ENCODE results near the gene KRTCAP2. TPM values are rescaled to one million over a fixed set of nuclear protein-coding genes. Genes with fewer than 3 reads are reported as not detected.

KRTCAP2 gene
- total RNA-seq, 1 donor from 2014 or later: 173 TPM

DNA sequence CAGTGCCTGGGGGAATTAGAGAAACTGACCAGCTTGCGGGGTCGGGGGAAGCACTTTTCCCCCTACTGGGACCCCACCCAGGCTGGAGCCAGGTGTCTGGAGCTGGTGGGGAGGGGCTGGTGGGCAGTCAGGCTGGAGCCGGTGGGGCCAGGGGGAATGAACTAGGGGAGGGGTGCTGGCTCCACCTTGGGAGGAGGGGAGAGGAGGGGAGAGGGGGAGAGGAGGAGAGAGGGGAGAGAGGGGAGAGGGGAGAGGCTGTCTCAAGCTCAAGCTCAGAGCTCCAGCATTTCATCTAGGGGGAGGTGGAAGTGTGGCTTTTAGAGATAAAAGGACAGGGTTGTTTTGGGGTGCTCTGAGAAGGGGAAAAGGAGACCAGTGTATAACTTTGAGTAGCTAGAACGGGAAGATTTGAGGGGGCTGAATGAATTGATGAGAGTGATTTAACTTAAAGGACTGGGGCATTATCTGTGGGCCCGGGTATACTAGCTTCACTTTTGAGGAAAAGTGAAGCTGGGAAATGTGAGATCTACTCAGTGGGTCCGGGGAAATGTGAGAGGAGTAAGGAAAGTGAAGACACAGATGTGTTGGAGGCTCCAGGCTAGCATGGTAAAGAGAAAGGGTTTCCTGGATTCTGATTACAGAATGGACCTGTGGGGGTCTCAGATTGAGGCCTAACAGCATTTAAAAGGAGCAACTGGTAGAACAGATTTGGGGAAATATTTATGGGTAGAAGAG is 42.7 kb downstream of the KRTCAP2 start:
- Mint-ChIP-seq H3K27ac (ENCODE audit: unreplicated experiment) (peak overlapping the region; percentile 79), H3K9me3 (ENCODE audit: unreplicated experiment) (no peaks in the 10 kb centered on the region), H3K4me1 (ENCODE audit: unreplicated experiment) (peaks cover 52% of the 10 kb centered on the region), H3K4me3 (ENCODE audit: unreplicated experiment) (peak overlapping the region; percentile 100), H3K36me3 (ENCODE audit: low read depth, unreplicated experiment) (peaks cover 56% of the 10 kb centered on the region), H3K27me3 (ENCODE audit: unreplicated experiment) (peaks cover 23% of the 10 kb centered on the region)
- TF ChIP-seq, protein P1, sequence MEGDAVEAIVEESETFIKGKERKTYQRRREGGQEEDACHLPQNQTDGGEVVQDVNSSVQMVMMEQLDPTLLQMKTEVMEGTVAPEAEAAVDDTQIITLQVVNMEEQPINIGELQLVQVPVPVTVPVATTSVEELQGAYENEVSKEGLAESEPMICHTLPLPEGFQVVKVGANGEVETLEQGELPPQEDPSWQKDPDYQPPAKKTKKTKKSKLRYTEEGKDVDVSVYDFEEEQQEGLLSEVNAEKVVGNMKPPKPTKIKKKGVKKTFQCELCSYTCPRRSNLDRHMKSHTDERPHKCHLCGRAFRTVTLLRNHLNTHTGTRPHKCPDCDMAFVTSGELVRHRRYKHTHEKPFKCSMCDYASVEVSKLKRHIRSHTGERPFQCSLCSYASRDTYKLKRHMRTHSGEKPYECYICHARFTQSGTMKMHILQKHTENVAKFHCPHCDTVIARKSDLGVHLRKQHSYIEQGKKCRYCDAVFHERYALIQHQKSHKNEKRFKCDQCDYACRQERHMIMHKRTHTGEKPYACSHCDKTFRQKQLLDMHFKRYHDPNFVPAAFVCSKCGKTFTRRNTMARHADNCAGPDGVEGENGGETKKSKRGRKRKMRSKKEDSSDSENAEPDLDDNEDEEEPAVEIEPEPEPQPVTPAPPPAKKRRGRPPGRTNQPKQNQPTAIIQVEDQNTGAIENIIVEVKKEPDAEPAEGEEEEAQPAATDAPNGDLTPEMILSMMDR (IDR thresholded peaks at IDR 0.05; ENCODE audit: unreplicated experiment): no peak
- DNase-seq (ENCODE audit: low spot score): no peak

DNA sequence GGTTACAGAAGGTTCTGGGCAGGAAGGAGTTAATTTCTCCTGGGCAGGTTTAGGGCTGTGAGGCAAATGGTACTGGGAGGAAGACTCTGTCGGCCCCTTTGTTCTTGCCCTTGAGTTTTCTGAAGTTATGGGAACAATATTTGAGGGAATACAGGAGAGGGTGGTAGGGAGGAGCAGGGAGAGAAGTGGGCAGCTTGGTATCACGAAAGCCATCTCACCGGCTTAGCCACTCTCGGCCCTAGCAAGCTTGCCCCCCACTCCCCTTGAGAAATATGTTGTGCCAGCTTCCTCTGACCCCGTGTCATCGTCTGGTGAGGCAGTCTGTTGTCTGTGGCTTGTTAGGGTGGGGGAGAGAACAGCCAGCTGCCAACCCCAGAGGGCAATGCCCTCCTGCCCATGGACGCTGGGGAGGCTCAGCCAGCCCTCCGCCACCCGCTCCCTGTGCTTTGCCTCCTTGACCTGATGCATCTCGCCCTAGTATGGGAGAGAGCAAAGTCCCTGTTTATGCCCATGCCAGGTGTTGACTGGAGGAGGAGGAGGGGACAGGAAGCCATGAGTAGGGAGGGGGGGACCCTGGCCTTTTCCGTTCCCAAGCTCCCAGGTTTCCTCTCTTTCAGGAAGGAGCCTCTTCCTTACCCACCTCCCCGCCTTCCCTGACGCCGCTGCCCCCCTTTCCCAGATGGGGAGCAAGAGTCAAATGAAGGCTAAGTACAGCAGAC is 44.2 kb downstream of the KRTCAP2 start:
- Mint-ChIP-seq H3K27me3 (ENCODE audit: unreplicated experiment) (peaks cover 26% of the 10 kb centered on the region), H3K4me3 (ENCODE audit: unreplicated experiment) (peak overlapping the region; percentile 100), H3K27ac (ENCODE audit: unreplicated experiment) (peak overlapping the region; percentile 98), H3K9me3 (ENCODE audit: unreplicated experiment) (no peaks in the 10 kb centered on the region), H3K36me3 (ENCODE audit: low read depth, unreplicated experiment) (peaks cover 46% of the 10 kb centered on the region), H3K4me1 (ENCODE audit: unreplicated experiment) (peaks cover 47% of the 10 kb centered on the region)
- DNase-seq (ENCODE audit: low spot score): peak; percentile 49
- TF ChIP-seq, protein P1 (IDR thresholded peaks at IDR 0.05; ENCODE audit: unreplicated experiment): no peak

DNA sequence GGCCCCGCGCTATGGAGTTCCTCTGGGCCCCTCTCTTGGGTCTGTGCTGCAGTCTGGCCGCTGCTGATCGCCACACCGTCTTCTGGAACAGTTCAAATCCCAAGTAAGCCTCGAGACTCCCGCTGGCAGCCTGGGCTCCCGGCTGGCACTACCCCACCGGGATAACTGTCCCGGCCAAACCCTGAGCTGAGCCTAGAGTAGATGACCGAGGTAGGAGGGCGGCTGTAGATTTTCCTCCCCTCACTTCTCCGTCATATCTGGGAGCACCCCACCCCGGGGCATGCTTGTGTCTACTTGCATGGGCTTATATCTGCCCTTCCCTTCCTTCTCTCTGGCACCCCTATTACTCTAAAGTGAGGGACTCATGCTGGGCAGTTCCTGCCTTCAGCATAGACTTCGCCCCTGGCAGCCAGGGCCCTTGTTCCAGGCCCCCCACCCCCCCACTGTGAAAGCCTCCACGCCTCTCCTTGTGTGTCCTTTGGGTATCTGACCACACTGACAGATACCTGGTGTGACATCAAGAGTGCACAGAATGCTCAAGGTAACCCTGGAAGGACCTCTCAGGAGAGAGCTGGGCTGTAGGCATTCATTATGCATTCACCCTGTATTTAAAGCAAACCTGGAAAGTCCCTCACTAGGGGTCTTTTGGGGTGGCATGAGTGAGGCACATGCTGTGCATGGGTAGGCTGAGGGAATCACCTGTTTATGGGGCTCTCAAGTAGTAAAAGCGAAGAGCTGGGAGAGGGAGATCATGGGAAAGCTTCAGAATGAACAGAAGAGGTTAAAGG is 44.9 kb downstream of the KRTCAP2 start:
- Mint-ChIP-seq H3K4me3 (ENCODE audit: unreplicated experiment) (peak overlapping the region; percentile 100), H3K27me3 (ENCODE audit: unreplicated experiment) (peaks cover 26% of the 10 kb centered on the region), H3K36me3 (ENCODE audit: low read depth, unreplicated experiment) (peaks cover 40% of the 10 kb centered on the region), H3K9me3 (ENCODE audit: unreplicated experiment) (no peaks in the 10 kb centered on the region), H3K4me1 (ENCODE audit: unreplicated experiment) (peaks cover 46% of the 10 kb centered on the region), H3K27ac (ENCODE audit: unreplicated experiment) (peak overlapping the region; percentile 98)
- no peak for DNase-seq (ENCODE audit: low spot score)
- TF ChIP-seq, protein P1 (IDR thresholded peaks at IDR 0.05; ENCODE audit: unreplicated experiment): no peak

DNA sequence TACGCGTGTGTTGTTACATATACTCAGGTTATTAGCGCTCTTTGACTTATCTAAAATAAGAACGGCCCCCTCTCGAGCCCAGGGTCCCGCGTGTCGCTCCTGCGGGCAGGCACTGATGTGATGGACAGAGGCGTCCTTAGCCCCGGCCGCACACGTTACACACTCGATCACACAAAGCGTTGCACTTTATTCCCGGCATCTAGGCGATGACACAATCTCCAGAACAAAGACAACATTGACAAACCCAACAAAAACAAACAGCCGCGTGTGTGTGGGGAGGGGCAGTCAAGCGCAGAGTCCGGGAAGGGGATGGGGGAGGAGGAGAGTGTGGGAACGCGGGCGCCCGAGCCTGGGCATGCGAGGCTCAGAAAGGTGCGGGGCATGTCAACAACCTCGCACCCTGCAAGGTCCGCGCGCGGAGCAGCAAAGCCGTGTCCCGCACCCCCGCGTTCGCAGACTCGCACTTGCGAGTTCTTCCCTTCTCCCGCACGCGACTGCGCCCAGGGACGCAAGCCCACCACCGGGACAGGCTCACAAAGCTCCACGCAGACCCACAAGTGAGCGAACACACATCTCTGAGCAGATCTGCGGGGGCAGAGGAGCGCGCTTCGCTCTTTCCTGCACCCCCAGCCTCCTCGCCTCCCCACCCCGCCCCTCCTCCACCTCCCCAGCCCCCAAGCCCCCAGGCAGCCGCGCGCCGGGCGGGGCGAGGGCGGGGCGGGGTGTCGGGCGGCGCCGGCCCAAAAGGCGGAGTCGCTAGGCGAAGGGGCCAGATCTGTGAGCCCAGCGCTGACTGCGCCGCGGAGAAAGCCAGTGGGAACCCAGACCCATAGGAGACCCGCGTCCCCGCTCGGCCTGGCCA is 45.8 kb downstream of the KRTCAP2 start, which contains the start of gene EFNA1:
TSS of gene EFNA1 (plus strand) at position 772 of the 862 bp plus-strand sequence. CDS start 102 bp downstream, outside the sequence.
- peaks cover 47% of the 10 kb centered on the region for H3K4me1 Mint-ChIP-seq (ENCODE audit: unreplicated experiment)
- peak within 1 kb of the TSS; percentile 98 for H3K27ac Mint-ChIP-seq (ENCODE audit: unreplicated experiment)
- DNase-seq (ENCODE audit: low spot score): peak; percentile 73
- peaks cover 26% of the 10 kb centered on the region for H3K27me3 Mint-ChIP-seq (ENCODE audit: unreplicated experiment)
- peak within 1 kb of the TSS; percentile 100 for H3K4me3 Mint-ChIP-seq (ENCODE audit: unreplicated experiment)
- no peaks in the 10 kb centered on the region for H3K9me3 Mint-ChIP-seq (ENCODE audit: unreplicated experiment)
- H3K36me3 Mint-ChIP-seq (ENCODE audit: low read depth, unreplicated experiment): peaks cover 38% of the 10 kb centered on the region
- TF ChIP-seq, protein P1 (IDR thresholded peaks at IDR 0.05; ENCODE audit: unreplicated experiment): no peak
